ENCODE measurements around the gene KSR1.
"Not testable (repeated sequence)": the region's sequence is repeated elsewhere in the genome, so short reads cannot be mapped to it uniquely, and the experiment has no call there.

Gene KSR1

GRCh38 chr17:27463235-27463677 is 7.0 kb downstream of the KSR1 start:
- Histone ChIP-seq H3K36me3 (ENCODE audit: control insufficient read depth, insufficient read depth, low read length) (no peaks in the 10 kb centered on the region; the same call in 1 of the 2 replicates), H3K27me3 (ENCODE audit: control insufficient read depth, insufficient read depth, low read length) (no peaks in the 10 kb centered on the region), H3K4me3 (ENCODE audit: low read depth, low read length) (no peak overlapping the region), H3K27ac (ENCODE audit: low read depth, low read length) (no peak overlapping the region), H3K9ac (ENCODE audit: low read length) (no peak overlapping the region), H3K9me3 (ENCODE audit: control insufficient read depth, insufficient read depth, low read depth, low read length) (no peaks in the 10 kb centered on the region), H3K4me1 (ENCODE audit: control insufficient read depth, insufficient read depth, low read length) (peaks cover 79% of the 10 kb centered on the region)

- H3K4me1 ChIP-seq (ENCODE audit: control insufficient read depth, insufficient read depth, low read length), result peaks cover 79% of the 10 kb centered on the region
- H3K36me3 ChIP-seq (ENCODE audit: control insufficient read depth, insufficient read depth, low read length); H3K4me3 ChIP-seq (ENCODE audit: low read depth, low read length); H3K9ac ChIP-seq (ENCODE audit: low read length); H3K9me3 ChIP-seq (ENCODE audit: control insufficient read depth, insufficient read depth, low read depth, low read length); H3K27ac ChIP-seq (ENCODE audit: low read depth, low read length); H3K27me3 ChIP-seq (ENCODE audit: control insufficient read depth, insufficient read depth, low read length): not testable (repeated sequence)
These were observed 7.8 kb downstream of the KSR1 start for GRCh38 chr17:27464019-27464418.

- Histone ChIP-seq H3K4me1 (ENCODE audit: control insufficient read depth, insufficient read depth, low read length) (peaks cover 79% of the 10 kb centered on the region), H3K9me3 (ENCODE audit: control insufficient read depth, insufficient read depth, low read depth, low read length) (no peaks in the 10 kb centered on the region), H3K27ac (ENCODE audit: low read depth, low read length) (no peak overlapping the region), H3K27me3 (ENCODE audit: control insufficient read depth, insufficient read depth, low read length) (no peaks in the 10 kb centered on the region), H3K9ac (ENCODE audit: low read length) (no peak overlapping the region), H3K4me3 (ENCODE audit: low read depth, low read length) (no peak overlapping the region), H3K36me3 (ENCODE audit: control insufficient read depth, insufficient read depth, low read length) (no peaks in the 10 kb centered on the region; the same call in 1 of the 2 replicates)
These were observed 8.2 kb downstream of the KSR1 start for GRCh38 chr17:27464431-27464830.

GRCh38 chr17:27465875-27466274 is 9.6 kb downstream of the KSR1 start:
- H3K4me3 ChIP-seq (ENCODE audit: low read depth, low read length); H3K27ac ChIP-seq (ENCODE audit: low read depth, low read length); H3K36me3 ChIP-seq (ENCODE audit: control insufficient read depth, insufficient read depth, low read length); H3K9ac ChIP-seq (ENCODE audit: low read length); H3K27me3 ChIP-seq (ENCODE audit: control insufficient read depth, insufficient read depth, low read length); H3K9me3 ChIP-seq (ENCODE audit: control insufficient read depth, insufficient read depth, low read depth, low read length): not testable (repeated sequence)
- H3K4me1 ChIP-seq (ENCODE audit: control insufficient read depth, insufficient read depth, low read length), result peaks cover 66% of the 10 kb centered on the region

GRCh38 chr17:27466376-27466742 is 10.1 kb downstream of the KSR1 start:
- H3K4me1 ChIP-seq (ENCODE audit: control insufficient read depth, insufficient read depth, low read length), result peaks cover 62% of the 10 kb centered on the region
- H3K27me3 ChIP-seq (ENCODE audit: control insufficient read depth, insufficient read depth, low read length), result no peaks in the 10 kb centered on the region
- H3K9me3 ChIP-seq (ENCODE audit: control insufficient read depth, insufficient read depth, low read depth, low read length), result no peaks in the 10 kb centered on the region
- H3K4me3 ChIP-seq (ENCODE audit: low read depth, low read length), result no peak overlapping the region
- H3K9ac ChIP-seq (ENCODE audit: low read length), result no peak overlapping the region
- no peak overlapping the region; the same call in 1 of the 2 replicates for H3K27ac ChIP-seq (ENCODE audit: low read depth, low read length)
- H3K36me3 ChIP-seq (ENCODE audit: control insufficient read depth, insufficient read depth, low read length), result no peaks in the 10 kb centered on the region

DNA sequence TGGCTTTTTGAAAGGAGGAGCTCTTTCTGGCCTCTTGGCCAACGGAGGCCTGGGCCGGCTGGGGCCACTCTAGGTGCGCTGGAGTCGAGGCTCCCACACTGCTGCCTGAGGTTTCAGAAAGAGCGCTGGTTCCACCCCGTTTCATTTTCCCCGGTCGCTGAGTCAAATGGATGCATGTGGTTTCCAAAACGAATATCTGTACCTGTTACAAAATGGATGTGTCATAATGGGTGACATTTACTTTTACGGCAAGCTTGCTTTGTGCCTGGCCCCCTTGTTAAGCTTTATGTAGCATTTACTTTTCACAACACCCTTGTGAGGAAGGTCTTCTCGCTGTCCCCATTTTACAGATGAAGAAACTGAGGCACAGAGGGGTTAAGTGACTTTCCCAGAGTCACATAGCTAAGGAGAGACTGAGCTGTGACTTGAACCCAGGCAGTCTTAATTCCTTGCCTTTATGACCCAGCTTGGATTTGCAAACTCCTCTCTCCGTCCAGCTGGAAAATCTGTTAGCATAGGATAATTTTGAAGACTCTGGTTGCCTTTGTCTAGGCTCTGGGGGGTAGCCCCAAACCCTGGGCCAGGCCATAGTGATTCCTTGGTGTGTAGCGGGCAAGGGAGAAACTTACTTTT is 10.6 kb downstream of the KSR1 start:
- Histone ChIP-seq H3K9me3 (ENCODE audit: control insufficient read depth, insufficient read depth, low read depth, low read length) (no peaks in the 10 kb centered on the region), H3K9ac (ENCODE audit: low read length) (no peak overlapping the region), H3K27ac (ENCODE audit: low read depth, low read length) (no peak overlapping the region; the same call in 1 of the 2 replicates), H3K36me3 (ENCODE audit: control insufficient read depth, insufficient read depth, low read length) (no peaks in the 10 kb centered on the region), H3K4me3 (ENCODE audit: low read depth, low read length) (no peak overlapping the region), H3K4me1 (ENCODE audit: control insufficient read depth, insufficient read depth, low read length) (peaks cover 62% of the 10 kb centered on the region), H3K27me3 (ENCODE audit: control insufficient read depth, insufficient read depth, low read length) (no peaks in the 10 kb centered on the region)

GRCh38 chr17:27469256-27469655 is 13.0 kb downstream of the KSR1 start:
- Histone ChIP-seq H3K9ac (ENCODE audit: low read length) (no peak overlapping the region), H3K9me3 (ENCODE audit: control insufficient read depth, insufficient read depth, low read depth, low read length) (no peaks in the 10 kb centered on the region), H3K27ac (ENCODE audit: low read depth, low read length) (no peak overlapping the region), H3K27me3 (ENCODE audit: control insufficient read depth, insufficient read depth, low read length) (no peaks in the 10 kb centered on the region), H3K36me3 (ENCODE audit: control insufficient read depth, insufficient read depth, low read length) (no peaks in the 10 kb centered on the region), H3K4me1 (ENCODE audit: control insufficient read depth, insufficient read depth, low read length) (peaks cover 68% of the 10 kb centered on the region), H3K4me3 (ENCODE audit: low read depth, low read length) (no peak overlapping the region)

DNA sequence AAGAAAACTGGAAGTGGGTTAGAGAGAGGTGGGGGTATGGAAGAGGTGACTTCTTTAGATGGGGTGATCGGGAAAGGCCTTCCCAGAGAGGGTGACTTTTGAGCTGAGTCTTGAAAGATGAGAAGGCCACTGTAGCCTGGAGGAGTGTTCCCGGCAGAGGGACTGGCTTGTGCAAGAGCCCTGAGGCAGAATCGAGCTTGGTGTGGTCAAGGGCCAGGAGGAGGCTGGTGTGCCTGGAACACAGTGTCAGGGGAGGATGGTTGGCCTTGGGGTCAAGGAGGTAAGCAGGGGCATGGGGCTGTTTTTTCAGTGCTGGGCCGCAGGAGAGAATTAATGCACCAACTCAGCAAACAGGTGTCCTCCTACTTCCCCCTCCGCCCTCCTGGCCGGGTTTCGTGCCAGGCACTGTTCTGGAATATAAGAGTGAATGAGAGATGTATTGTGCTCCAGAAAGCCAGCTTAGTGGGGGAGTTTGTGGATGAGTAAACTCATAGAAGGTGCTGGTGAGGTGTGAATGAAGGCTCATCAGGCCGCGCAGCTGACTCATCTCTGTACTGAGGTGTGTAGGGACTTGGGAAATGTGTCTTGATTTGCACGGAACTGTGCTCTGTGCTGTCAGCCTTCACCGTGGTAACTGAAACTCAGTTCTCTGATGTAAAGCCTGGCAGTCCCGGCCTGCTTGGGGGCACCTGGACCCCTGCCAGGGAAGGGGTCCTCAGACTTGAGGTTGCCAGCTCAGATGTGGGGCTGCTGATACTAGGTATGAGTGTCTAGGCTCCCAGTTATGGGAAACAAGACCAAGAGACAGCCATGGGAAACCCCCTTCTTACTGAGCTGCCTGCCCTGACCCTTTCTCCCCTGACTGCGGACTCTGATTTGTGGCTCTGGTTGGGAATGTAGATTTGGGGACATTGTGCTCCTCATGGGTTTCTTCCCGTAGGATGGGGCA is 15.3 kb downstream of the KSR1 start:
- no peaks in the 10 kb centered on the region for H3K36me3 ChIP-seq (ENCODE audit: control insufficient read depth, insufficient read depth, low read length)
- no peaks in the 10 kb centered on the region for H3K9me3 ChIP-seq (ENCODE audit: control insufficient read depth, insufficient read depth, low read depth, low read length)
- H3K27ac ChIP-seq (ENCODE audit: low read depth, low read length), result no peak overlapping the region
- H3K4me1 ChIP-seq (ENCODE audit: control insufficient read depth, insufficient read depth, low read length), result peaks cover 66% of the 10 kb centered on the region
- no peak overlapping the region for H3K4me3 ChIP-seq (ENCODE audit: low read depth, low read length)
- H3K27me3 ChIP-seq (ENCODE audit: control insufficient read depth, insufficient read depth, low read length), result no peaks in the 10 kb centered on the region
- no peak overlapping the region for H3K9ac ChIP-seq (ENCODE audit: low read length)

DNA sequence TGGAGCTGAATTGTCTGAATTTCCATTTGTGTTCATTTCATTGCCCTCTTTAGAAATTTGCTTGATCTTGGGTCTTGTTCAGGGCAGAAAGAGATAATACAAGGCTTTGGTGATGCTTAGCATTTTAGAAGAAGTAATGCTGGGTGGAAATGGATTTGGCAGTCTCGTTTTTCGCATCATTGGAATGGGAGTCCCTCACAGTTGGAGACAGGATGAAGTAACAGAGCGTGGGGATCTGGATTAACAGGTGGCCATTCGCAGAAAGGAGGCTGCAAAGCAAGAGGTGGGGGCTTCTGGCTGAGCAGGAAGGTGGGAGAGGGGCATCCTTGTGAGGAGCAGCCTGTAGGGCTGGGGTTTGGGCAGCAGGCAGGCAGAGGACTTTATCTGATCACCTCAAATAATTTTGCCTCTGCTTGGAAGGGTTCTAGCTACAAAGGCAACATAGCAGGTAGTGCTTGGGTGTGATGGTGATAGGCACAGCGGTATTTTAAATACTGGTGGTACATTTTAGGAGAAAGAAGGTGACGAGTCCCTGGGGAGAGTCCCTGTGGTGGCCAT is 17.0 kb downstream of the KSR1 start:
- no peaks in the 10 kb centered on the region for H3K36me3 ChIP-seq (ENCODE audit: control insufficient read depth, insufficient read depth, low read length)
- H3K9me3 ChIP-seq (ENCODE audit: control insufficient read depth, insufficient read depth, low read depth, low read length), result no peaks in the 10 kb centered on the region
- peaks cover 71% of the 10 kb centered on the region for H3K4me1 ChIP-seq (ENCODE audit: control insufficient read depth, insufficient read depth, low read length)
- no peak overlapping the region for H3K9ac ChIP-seq (ENCODE audit: low read length)
- H3K4me3 ChIP-seq (ENCODE audit: low read depth, low read length), result no peak overlapping the region
- no peak overlapping the region for H3K27ac ChIP-seq (ENCODE audit: low read depth, low read length)
- no peaks in the 10 kb centered on the region for H3K27me3 ChIP-seq (ENCODE audit: control insufficient read depth, insufficient read depth, low read length)

- Histone ChIP-seq H3K4me1 (ENCODE audit: control insufficient read depth, insufficient read depth, low read length) (peaks cover 65% of the 10 kb centered on the region), H3K27ac (ENCODE audit: low read depth, low read length) (no peak overlapping the region), H3K9ac (ENCODE audit: low read length) (peak overlapping the region; percentile 3), H3K4me3 (ENCODE audit: low read depth, low read length) (no peak overlapping the region), H3K27me3 (ENCODE audit: control insufficient read depth, insufficient read depth, low read length) (no peaks in the 10 kb centered on the region), H3K36me3 (ENCODE audit: control insufficient read depth, insufficient read depth, low read length) (no peaks in the 10 kb centered on the region), H3K9me3 (ENCODE audit: control insufficient read depth, insufficient read depth, low read depth, low read length) (no peaks in the 10 kb centered on the region)
These were observed 17.7 kb downstream of the KSR1 start for GRCh38 chr17:27473748-27474609.

All from HUES6 (cell line).